HG03196 (cell line): ENCODE measurements around the gene SH3RF3.

Experiments
- ATAC-seq: cut with Tn5 transposase; IDR thresholded peaks from one replicate; pipeline ENCODE4 v1.9.1; 2021; ENCODE audit not compliant: unreplicated experiment

SH3RF3 gene

GRCh38 chr2:109368798-109369197 lies 239.8 kb downstream of the SH3RF3 start:
- ATAC-seq: no peak

DNA sequence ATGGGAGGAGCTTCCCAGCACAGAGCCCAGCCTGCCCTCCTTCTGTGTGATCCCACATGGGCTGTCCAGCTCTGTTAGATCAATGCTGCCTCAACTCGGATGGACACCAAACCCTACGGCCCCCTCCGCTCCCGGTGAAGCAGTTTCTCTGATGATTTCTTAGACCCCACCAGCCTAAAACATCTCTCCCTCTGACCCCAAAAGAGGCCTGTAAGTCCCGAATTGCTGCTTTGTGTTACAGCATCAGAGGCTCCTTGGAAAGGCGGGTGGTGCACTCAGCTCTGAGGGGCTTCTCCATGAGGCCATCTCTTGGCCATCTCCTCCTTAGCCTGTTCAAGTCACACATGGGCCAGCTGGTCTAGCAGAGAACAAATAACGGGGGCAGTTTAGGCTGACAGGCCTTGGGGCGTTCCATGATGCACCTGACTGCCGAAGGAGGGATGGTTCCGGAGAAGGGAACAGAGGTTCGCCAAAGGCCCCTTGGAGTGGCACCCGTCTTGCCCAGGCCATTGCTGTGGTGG lies 240.7 kb downstream of the SH3RF3 start:
- no peak for ATAC-seq

DNA sequence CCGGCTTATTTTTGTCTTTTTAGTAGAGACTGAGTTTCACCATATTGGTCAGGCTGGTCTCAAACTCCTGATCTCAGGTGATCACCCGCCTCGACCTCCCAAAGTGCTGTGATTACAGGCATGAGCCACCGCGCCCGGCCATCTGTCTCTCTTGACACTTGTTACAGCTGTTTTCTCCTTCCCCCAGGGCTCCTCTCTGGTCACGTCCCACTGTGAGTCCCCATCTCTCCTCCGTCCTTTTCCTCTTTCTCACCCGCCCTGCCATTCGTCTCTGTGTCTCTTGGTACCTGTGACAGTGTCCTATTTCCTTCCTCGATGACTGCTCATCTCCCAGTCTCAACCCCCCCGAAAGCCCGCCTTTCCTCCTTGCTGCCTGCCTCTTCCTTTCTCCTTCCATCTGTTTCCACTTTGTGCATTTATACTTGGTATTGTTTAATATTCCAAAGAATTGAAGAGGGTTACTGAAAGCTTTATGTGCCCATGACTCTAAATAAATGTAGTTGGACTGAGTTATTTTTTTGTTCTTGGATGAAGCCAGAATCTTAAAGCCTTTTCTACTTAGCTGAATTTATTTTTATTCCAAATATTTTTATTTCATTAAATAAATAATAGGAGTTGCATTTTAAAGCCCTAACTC lies 241.5 kb downstream of the SH3RF3 start:
- no peak for ATAC-seq

DNA sequence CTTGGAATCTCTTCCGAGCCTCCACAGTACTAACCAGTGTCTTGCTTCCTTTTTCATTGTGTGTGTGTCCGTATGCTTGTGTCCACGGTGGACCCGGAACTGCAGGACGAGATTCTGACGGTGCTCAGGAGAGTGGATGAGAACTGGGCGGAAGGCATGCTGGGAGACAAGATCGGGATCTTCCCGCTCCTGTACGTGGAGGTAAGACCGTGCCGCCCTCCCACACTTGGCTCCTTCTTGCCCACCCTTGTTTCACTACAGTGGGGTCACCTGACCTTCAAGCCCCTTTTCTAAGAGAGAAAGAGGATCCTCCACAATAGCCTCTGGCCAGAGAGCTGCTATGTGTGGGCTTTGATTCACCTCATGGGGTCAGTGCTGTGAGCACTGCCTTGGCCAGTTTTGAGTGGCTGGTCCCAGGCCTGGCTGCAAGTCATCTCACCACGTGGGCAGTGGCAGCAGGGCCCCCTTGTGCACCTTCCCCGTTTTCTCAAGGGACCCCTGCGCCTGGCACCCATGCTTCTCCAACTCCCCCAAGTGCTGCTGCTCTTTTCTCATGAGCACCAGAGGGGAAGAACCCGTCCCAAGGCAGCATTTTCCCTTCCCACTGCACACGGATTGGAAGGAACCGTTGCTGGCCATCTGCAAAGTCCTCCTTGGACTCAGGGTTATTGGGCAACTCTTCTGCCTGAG lies 242.6 kb downstream of the SH3RF3 start:
- no peak for ATAC-seq

GRCh38 chr2:109372171-109372568 lies 243.2 kb downstream of the SH3RF3 start:
- ATAC-seq: no peak

DNA sequence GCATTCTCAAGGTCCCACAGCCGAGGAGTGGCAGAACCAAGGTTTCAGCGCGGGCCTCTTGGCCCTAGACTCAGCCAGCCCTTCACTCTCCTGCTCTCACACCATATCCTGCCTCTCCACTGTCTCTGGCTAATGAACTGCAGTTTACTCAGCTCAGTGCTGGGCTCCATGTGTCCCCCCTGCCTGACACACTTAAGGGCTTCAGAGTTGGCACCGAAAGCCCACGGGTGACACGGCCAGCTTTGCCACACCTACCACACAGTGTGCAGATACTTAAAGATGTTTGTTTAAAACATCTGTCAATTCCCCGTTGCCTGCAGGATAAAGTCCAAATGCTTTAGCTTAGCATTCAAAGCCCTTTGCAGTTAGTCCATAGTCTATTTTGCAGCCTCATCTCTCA lies 243.6 kb downstream of the SH3RF3 start:
- ATAC-seq: no peak

GRCh38 chr2:109373791-109374547 lies 245.0 kb downstream of the SH3RF3 start:
- no peak for ATAC-seq

- no peak for ATAC-seq
Measured at GRCh38 chr2:109374548-109375130, 245.6 kb downstream of the SH3RF3 start.

DNA sequence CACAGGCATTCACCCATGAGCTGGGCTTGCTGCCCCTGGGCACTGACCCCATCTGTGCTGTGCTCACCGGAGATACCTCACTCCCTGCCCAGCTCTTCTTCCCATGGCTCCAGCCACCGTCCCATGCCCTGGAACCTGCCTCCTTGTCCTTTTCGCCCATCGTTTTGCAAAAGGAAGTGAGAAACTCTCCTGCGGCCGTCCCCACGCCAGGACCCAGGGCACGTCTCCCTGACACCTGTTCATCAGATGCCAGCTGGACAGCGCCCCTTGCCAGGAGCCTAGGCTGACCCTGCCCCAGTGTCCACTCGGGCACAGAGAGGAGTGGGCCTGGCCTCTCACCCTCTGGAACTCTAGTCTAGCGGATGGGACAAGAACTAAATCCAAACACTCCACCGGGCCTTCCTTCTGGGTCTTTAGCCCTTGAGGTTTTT lies 246.1 kb downstream of the SH3RF3 start:
- ATAC-seq: no peak

GRCh38 chr2:109375656-109376055 lies 246.7 kb downstream of the SH3RF3 start:
- ATAC-seq: no peak

- no peak for ATAC-seq
Measured at GRCh38 chr2:109376115-109376514, 247.1 kb downstream of the SH3RF3 start.

GRCh38 chr2:109376796-109377495 lies 247.9 kb downstream of the SH3RF3 start:
- ATAC-seq: no peak

DNA sequence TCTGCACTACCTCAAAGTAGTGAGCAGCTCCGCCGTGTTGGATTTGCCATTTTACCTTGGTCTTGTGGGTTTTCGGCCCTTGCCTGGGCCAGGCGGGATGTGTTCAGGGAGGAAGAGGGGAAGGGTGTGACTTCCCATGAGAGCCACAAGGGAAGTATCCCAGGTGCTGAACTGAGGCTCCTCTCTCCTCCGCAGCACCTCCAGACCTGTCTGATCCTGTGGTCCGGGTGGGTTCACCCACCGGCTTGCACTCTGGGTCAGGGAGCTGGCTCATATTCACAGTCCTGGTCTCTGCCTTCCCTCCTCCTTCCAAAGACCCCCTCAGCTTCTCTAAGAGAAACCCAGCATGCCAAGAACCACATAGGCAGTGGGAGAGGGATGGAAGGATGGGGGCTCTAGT lies 249.0 kb downstream of the SH3RF3 start:
- no peak for ATAC-seq

GRCh38 chr2:109378682-109379081 lies 249.7 kb downstream of the SH3RF3 start:
- no peak for ATAC-seq

DNA sequence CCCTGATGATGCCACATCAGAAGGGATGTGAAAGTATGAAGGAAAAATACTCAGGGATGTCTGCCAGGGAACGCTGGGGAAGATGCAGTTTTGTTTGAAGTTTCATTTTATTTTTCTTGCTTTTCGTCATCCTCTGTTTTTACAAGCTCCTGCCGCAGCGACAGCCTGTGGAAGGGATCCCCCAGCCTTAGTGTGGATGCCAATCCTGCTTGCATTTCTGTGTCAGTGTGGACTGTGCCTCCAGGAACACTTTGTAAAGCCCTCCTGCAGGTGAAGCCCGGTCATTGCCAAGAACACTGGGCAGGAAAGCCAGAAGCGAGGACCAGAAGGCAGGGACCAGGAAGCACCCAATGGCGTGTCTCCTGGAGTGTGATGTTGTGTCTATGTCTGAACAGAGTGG lies 250.5 kb downstream of the SH3RF3 start:
- ATAC-seq: no peak

- ATAC-seq: no peak
Measured at GRCh38 chr2:109380502-109381326, 251.7 kb downstream of the SH3RF3 start.

GRCh38 chr2:109381327-109381820 lies 252.4 kb downstream of the SH3RF3 start:
- ATAC-seq: no peak

GRCh38 chr2:109382226-109382895 lies 253.4 kb downstream of the SH3RF3 start:
- no peak for ATAC-seq

DNA sequence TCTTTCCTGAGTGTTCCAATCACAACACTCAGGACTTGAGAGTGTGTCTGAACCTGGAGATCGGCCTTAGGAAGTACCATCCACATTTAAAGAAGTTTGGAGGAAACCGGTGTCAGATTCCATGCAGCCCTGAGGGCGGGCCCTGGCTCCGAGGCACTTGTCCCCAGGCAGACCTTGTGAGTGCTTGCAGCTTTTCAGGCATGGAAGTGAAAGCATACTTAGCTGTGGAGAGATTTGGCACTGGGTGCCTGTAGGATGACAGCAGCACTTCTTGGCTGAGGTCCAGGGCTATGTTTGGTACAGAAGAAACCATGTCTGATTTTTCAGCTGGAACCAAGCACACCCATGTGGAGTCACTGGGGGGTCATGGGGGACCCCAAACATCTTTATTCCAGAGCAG lies 253.9 kb downstream of the SH3RF3 start:
- no peak for ATAC-seq
